HG03460 (cell line): ENCODE measurements around the gene REM2.

ENCODE experiments used
- ATAC-seq: cut with Tn5 transposase; IDR thresholded peaks from one replicate; pipeline ENCODE4 v1.9.1; 2021; ENCODE audit not compliant: unreplicated experiment

The REM2 gene

GRCh38 chr14:22883173-22883976 lies at the start of gene REM2:
TSS of gene REM2 (plus strand) at chr14:22883222. CDS start at chr14:22883288, 66 bp downstream.
- ATAC-seq = no peak

- ATAC-seq = no peak
Measured at GRCh38 chr14:22835505-22835904, 47.5 kb upstream of the REM2 start.

GRCh38 chr14:22836301-22837113 lies 46.5 kb upstream of the REM2 start, which contains the start of gene MMP14:
TSS of gene MMP14 (plus strand) at chr14:22836585. CDS start at chr14:22836818, 233 bp downstream.
- ATAC-seq = no peak

- no peak for ATAC-seq
Measured at GRCh38 chr14:22837114-22837749, 45.8 kb upstream of the REM2 start.

- no peak for ATAC-seq
Measured at GRCh38 chr14:22837750-22838538, 45.1 kb upstream of the REM2 start.

- ATAC-seq = no peak
Measured at GRCh38 chr14:22838631-22839041, 44.4 kb upstream of the REM2 start.

GRCh38 chr14:22839159-22839779 lies 43.8 kb upstream of the REM2 start:
- ATAC-seq = no peak

- ATAC-seq = no peak
Measured at GRCh38 chr14:22841311-22841710, 41.7 kb upstream of the REM2 start.

- ATAC-seq = no peak
Measured at GRCh38 chr14:22841769-22842168, 41.3 kb upstream of the REM2 start.

GRCh38 chr14:22842211-22843122 lies 40.6 kb upstream of the REM2 start:
- ATAC-seq = no peak

- no peak for ATAC-seq
Measured at GRCh38 chr14:22843123-22843925, 39.7 kb upstream of the REM2 start.

GRCh38 chr14:22844221-22845102 lies 38.6 kb upstream of the REM2 start:
- no peak for ATAC-seq

GRCh38 chr14:22845103-22845394 lies 38.0 kb upstream of the REM2 start:
- no peak for ATAC-seq

GRCh38 chr14:22845821-22846625 lies 37.0 kb upstream of the REM2 start:
- no peak for ATAC-seq

GRCh38 chr14:22846811-22847307 lies 36.2 kb upstream of the REM2 start:
- ATAC-seq = no peak

- no peak for ATAC-seq
Measured at GRCh38 chr14:22847661-22848341, 35.2 kb upstream of the REM2 start.
